HG03342 (cell line): ENCODE measurements around the gene POU2F3.

ENCODE experiments used
- ATAC-seq: cut with Tn5 transposase; IDR thresholded peaks from one replicate; pipeline ENCODE4 v1.9.1; 2021; ENCODE audit warnings: mild to moderate bottlenecking, moderate library complexity; ENCODE audit not compliant: unreplicated experiment

Gene POU2F3

DNA sequence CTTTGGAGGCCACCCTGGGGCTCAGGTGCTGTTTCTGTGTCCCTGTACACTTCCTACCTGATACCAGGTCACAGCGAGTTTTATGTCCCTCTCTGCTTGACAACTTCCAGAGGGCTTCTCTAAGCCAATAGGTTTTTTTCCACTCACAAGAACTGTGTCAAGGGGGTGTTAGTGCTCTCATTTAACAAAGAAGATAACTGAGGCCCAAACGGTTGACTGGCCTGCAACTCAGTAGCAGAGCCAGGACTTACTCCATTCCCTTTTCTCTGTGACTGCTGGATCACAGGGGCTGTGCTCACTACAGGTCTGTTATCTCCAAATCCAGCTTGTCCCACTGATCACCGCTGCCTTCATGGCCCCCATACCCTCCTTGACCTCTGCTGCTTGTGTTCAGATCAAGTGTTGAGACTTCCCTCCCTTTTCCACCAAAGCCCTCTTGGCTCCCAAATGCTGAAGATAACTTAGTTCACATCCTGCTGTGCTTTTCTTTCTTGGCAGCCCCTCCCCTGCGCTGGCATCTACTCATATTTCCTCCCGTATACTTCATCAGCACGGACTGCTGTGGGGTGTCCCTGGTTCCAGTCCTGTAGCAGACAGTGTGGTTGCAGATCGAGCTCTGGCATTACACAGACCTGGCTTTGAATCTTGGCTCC lies 41.3 kb downstream of the POU2F3 start:
- ATAC-seq = no peak

GRCh38 chr11:120283124-120283523 lies 43.2 kb downstream of the POU2F3 start:
- no peak for ATAC-seq

GRCh38 chr11:120284272-120284671 lies 44.3 kb downstream of the POU2F3 start:
- no peak for ATAC-seq

DNA sequence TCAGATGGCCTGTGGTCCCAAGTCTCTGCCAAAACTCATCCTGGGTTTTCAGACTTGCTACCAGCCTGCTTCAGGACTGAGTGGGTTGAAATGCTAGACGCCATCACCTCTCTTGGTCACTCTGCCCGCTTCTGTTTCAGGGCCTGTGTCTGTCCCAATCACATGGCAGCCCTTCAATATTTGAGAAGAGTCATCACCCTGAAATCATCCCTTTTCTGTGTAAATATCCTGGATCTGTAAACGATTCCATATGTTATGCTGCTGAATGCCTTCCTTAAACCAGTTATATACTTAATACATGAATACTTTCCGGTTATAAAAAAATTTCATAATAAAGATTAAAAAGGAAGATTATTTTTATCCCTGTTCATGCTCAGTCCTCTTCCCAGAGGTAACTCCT lies 45.3 kb downstream of the POU2F3 start:
- ATAC-seq = no peak

DNA sequence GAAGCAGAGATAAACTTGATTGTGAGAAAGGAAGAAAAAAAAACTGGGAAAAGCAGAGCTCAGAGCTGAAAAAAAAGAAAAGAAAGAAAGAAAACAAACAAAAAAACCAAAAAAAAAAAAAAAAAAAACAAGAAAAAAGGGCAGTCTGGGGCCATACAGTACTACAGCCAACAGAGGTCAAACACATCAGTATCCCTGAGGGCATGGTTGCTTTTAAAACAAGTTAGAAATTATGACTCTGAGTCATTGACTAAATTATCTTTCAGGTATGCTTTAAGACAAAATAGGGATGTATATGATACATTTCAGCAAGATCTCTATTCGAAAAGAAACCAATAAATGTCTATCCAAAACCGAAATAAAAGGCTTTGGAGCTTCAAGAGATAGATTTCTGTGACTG lies 48.1 kb downstream of the POU2F3 start:
- ATAC-seq = no peak

DNA sequence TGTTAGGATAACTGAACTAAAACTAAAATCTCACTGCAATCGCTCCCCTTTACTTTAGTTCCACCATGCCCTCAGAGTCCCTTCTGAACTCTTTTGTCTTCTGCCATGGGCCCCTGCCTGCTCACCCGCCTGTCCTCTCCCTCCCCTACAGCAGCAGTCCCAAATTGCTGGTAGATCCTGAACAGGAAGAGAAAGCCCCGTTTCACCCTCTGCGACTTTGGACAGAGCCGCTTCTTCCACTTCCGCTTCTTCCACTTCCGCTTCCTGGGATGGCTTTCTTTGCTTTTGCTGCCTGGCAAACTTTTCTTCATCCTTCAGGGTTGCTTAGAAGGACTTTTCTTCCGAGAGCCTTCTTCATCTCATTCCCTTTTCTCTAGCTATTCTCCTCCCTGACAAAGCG lies 49.5 kb downstream of the POU2F3 start:
- ATAC-seq = no peak

- no peak for ATAC-seq
Observed at GRCh38 chr11:120290956-120291355, 51.0 kb downstream of the POU2F3 start.

DNA sequence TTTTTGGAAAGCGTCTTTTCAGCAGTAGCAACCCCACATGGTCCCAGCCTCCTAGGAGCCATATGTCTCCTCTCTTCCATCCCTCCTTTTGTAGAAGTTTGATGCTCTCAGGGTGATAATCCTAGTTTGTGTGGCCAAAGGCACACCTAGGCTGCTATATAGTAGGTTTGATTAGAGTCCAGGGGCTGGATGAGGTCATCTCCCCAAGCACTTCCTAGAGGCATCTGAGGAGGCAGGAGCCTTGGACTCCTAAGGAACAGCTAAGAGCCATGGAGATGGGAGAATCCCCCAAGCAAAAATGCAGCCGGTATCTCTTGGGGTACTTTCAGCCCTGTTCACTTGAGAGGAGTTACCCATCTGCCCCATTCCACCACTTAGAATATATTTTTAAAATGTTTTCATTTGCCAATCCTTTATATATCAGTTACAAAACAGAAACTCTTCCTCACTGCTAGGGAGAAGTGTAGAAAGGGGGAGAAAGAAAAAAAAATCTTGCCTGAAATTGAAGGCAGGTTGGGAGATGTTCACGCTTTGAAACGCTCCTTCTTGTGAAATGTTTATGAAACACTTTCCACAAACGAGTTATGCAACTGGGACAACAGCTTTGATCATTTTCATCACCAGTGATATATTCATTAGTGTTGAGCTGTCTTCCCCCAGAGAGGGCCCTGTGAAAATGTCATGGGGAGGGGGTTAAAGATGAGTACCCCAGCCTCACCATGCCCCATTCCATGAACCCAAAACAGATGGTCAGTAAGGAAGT lies 53.3 kb downstream of the POU2F3 start:
- no peak for ATAC-seq

GRCh38 chr11:120294096-120294495 lies 54.2 kb downstream of the POU2F3 start:
- ATAC-seq = no peak

DNA sequence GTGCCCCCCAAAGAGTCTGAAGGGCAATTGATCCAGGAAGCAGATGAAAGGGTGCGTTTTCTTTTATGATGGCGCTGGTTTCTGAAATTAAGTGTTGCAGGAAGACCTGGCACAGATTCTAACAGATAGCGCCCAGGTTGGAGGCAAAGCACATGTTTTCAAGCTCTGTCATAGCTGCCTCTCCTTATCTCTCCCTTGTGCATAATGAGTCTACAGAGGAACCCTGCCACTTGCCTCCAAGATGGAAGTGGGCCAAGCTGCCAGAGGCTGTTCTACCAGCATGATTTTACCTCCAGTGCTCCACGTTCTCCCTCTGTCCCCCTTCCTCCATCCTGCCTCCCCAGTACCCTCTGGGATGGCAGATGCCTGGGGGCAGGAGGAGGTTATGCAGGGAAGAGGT lies 55.2 kb downstream of the POU2F3 start:
- no peak for ATAC-seq

GRCh38 chr11:120296554-120296953 lies 56.6 kb downstream of the POU2F3 start:
- ATAC-seq = no peak

GRCh38 chr11:120298461-120298860 lies 58.5 kb downstream of the POU2F3 start:
- ATAC-seq = no peak

DNA sequence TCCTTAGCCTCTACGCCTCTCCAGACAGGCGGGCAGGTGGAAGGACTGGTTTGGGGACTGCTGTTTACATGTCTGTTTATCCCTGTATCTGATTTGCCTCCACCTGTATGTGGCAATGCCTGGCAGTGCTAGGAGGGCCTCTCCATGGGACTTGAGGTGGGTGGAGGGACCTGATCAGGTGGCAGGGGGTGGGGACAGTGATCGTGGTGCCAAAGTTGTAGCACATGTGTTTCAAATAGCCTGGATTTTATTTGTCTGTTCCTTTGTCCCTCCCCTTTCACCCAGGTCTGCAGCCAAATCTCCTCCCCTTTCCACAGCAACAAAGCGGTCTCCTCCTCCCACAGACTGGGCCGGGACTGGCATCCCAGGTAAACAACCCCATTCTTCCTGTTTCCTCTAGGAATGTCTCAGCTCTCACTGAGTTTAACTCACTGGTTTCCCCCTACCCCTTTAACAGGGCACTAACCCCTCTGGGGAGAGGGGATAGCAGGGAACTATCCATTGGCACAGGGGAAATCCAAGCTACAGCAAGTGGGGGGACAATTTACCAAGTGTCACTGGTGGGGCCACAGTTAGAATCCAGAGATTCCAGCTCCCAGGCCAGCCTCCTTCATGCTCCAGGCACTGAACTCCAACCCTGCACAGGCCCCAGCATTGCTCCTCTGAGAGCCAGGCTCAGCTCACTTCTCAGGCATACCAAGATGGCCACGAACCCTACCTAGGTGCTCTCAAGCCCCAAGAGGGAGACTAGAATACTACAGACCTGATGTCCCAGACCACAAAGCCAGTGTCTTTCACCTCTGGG lies 62.3 kb downstream of the POU2F3 start:
- ATAC-seq = no peak

DNA sequence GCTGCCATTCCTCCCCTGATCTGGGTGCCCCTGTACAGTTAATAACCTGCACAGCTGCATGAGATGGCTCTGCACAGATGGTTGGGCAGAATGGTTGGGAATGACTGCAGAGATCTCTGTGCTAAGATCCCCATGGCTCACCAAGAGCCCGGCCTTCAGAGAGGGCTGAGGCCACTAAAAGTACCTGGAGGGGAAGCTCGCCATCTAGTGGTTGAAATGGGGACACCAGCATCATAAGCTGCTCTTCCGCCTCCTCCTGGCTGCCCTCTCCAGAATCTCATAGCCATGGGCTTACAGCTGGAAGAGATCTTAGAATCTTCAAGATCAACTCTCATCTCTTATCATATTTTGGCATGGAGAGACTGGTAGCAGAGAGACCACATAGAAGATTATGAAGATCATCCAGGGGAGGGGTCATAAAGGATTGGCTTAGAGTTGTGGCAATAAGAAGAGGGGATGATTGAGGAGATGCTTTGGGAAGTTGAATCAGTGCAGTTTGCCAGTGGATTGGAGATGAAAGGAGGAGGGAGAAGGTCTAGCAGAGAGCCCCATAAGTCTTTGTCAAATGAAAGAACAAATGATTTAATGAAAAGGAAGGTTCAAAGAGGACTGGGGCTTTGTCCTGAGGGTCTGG lies 63.2 kb downstream of the POU2F3 start:
- no peak for ATAC-seq

DNA sequence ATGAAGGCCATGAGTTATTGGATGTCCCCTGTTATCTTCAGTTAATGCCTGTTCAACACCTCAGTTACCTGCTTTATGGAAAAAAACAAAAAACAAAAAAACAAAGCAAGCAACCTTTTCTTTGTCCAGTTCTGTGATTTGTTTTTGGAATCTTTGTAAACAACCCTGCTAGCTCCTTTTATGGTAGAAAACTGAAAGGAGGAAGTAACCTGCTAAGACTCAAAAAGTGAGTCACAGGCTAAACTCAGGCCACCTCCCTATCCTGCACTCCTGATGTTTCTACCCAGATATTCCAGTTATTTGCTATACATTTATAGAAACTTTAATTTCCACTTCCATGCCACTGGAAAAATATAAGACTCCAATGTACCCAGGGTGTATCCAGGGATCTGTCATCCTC lies 64.6 kb downstream of the POU2F3 start:
- no peak for ATAC-seq

DNA sequence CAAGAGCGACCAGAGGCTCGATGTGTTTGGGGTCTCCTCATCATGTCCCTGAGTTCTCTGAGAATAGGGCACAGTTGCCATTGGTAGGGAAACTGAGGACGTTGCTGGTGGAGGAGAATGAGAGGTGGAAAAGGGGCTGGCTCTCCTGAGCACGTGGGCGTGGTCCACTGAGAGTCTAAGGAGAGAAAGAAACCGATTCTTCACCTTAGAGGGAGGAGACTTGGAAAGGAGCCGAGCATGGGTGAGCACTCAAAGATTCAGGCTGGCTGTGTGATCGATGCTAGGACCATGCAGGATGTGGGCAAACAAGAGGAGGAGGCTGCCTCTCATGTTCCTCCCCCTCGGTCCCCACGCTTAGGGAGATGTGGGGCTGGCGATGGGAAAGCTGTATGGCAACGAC lies 65.3 kb downstream of the POU2F3 start:
- ATAC-seq = no peak

DNA sequence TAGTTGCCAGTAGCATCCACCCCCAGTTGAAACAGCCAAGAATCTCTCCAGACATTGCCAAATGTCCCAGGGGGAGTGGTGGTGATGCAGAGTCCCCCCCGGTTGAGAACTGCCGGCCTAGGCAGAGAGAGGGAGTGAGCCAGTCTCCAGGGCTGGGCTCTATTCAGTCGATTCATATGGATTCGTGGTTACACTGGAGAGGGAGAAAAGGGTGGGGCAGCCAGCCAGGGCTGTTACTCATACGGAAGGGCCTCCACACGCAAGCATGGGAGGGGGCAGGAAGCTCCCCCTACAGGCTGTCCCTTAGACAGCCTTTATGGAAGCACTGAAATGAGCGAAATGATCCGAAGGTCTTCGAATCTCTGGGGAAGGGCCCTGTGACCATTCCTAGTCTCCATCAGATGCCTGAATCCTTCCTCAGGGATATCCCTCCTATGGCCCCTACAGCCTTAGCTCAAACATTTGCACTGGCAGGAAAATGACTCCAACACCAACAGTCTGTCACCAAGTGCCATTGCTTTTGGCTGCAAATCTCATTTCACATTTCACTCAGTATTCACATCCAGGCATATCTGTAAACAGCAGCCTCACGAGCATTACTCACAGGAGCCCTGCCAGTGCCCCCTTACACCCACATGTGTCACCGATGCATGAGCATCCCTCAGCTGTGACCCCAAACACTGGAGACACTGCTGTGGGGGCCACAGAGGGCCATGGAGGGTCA lies 66.7 kb downstream of the POU2F3 start:
- ATAC-seq = no peak

DNA sequence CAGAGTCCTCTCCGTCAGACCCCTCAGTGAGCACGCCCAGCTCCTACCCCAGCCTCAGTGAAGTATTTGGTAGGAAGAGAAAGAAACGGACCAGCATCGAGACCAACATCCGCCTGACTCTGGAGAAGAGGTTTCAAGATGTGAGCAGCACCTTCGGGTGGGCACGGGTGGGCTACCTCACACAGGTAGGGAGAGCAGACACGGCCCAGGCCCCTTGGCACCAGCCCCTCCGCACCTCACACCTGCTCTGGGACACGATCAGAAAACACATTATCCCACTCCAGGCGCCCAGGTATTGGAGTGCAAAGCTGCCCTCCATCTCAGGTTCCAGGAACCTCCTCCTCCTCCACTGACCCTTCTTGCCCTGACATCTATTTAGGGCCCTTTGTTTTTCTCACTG lies 67.5 kb downstream of the POU2F3 start:
- no peak for ATAC-seq

DNA sequence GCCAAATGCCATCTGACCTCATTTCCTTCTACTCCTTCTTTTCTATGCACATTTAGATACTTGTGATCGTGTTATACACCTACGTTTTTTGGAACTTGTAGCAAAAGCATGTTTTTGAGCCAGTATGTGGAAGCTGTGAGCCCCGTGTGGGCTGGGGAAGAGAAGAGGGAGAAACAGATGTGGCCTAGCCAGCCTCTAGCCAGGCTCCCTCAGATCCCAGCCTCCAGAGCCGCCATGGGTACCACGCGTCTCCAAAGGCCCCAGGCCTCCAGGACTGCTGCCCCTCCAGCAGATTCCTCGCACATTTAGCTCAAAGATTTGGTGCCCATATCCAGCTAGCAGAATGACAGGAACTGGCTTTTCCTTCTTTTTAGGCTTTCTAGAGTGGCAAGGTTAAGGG lies 68.1 kb downstream of the POU2F3 start:
- no peak for ATAC-seq

DNA sequence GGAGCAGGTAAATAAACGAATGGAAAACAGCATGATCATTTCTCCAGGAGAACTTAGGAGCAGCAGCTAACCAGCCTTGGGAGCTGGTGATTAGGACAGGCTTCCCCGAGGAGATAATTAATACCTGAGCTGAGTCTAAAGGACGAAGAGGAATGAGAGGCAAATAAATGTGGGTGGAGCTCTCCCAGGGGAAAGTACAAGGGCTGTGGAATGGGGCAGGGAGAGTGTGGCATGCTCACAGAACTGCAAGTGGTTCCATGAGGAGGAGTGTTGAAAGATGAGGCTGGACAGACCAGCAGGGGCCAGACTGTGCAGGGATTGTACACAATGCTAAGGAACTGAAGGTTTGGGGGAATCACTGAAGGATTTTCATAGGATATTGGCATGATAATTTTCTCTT lies 70.9 kb downstream of the POU2F3 start:
- ATAC-seq = no peak

DNA sequence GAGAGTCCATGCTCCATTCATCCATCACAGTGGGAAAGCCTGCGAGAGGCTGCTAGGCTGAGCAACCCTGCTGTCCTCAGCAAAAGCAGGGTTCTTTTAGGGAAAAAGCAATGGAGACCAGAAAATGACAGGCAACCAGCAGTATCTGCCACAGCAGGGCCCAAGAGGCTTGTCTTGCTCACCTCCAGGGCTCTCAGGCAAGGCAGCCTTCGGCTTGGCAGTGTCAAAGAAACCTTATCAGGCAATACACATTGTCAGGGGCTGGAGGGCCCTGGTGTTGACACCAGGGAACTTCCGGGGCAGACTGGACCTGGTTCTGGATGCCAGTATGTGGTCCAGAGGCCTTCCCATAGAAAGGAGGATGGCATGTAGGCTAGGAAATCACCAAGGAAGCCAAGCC lies 74.9 kb downstream of the POU2F3 start:
- ATAC-seq = no peak
